PC-9 (cell line): ENCODE measurements around the gene CUX1.

Source experiments
- CTCF ChIP-seq: fragments of 200-600 bp; sonication (generic); conservative IDR thresholded peaks from 2 replicates; pipeline ENCODE4 v1.6.1; 2017; ENCODE audit warnings: mixed run types, antibody characterized with exemption, mild to moderate bottlenecking, moderate library complexity
- EZH2 ChIP-seq: fragments of 200-600 bp; sonication (generic); IDR thresholded peaks from 2 replicates; pipeline ENCODE4 v1.8.0; 2017; ENCODE audit warnings: antibody characterized with exemption, low read depth

GRCh38 chr7:101893341-101894082 is 76.1 kb downstream of the CUX1 start:
- TF ChIP-seq CTCF: no peak
- TF ChIP-seq EZH2: no peak
